Measurements from ENCODE around the gene TANC1.
"Not testable (repeated sequence)": the region's sequence is repeated elsewhere in the genome, so short reads cannot be mapped to it uniquely, and the experiment has no call there.

Gene TANC1

DNA sequence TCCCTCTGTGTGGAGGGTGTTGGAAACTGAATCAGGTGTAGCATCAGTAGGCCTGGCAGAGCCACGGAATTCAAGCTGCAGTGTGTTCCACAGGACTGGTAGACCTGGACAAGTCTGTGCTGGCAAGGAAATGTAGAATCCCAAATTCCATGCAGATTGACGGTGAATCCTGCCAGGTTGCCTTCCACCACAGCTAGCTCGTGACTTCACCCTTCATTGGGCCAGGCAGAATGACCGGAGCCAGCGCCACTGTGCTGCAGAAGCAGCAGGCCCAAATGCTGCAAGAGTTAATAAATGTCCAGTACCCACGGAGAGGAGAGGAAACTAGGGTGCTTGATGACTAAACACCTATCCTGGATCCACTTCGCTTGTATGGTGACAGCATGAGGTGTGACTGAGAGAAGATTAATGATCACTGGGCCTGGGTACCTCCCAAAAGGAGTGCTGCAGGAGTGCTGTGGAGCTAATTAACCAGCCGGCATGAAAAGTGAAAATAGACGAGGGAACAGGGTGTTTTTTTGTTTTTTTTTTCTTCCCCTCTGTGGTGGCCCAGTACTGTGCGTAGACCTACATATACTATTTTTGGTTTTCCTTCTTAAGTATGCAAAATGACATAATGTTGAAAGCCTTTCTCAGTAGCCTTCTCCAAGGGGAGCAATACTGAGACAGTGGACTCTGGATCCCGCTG, 122.2 kb downstream of the TANC1 start:
- Histone ChIP-seq H3K4me1 (ENCODE audit: control insufficient read depth, insufficient read depth, low read length) (peaks cover 3% of the 10 kb centered on the region; the same call in 1 of the 2 replicates), H3K9me3 (ENCODE audit: control insufficient read depth, insufficient read depth, low read depth, low read length) (peaks cover under 1% of the 10 kb centered on the region; the same call in 1 of the 2 replicates), H3K27ac (ENCODE audit: low read depth, low read length) (no peak overlapping the region)

DNA sequence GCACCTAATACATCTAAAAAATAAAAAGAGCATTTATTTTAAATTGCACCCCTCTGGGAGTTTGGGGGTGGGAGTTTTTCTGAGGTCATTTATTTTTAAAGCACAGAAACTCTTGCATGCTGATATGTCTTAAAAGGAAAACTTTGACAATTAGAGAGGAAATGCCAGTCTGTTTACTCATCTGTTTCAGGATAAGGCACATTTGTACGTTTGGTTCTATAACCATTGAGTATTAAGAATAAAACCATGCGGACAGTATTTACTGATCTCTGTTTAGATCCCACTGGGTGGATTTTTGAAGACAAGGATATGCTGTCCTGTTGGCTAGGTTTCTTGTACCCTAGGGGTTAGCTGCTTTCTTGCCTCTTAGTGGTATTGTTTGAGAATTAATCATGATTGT, 122.9 kb downstream of the TANC1 start:
- Histone ChIP-seq H3K27me3 (ENCODE audit: control insufficient read depth, insufficient read depth, low read length) (no peaks in the 10 kb centered on the region), H3K9me3 (ENCODE audit: control insufficient read depth, insufficient read depth, low read depth, low read length) (peaks cover 8% of the 10 kb centered on the region), H3K9ac (ENCODE audit: low read length) (no peak overlapping the region), H3K4me1 (ENCODE audit: control insufficient read depth, insufficient read depth, low read length) (peaks cover 3% of the 10 kb centered on the region; the same call in 1 of the 2 replicates), H3K36me3 (ENCODE audit: control insufficient read depth, insufficient read depth, low read length) (no peaks in the 10 kb centered on the region), H3K27ac (ENCODE audit: low read depth, low read length) (no peak overlapping the region), H3K4me3 (ENCODE audit: low read depth, low read length) (no peak overlapping the region)

More for the DNA sequence above, 122.2 kb downstream of the TANC1 start:
- Histone ChIP-seq H3K4me3 (ENCODE audit: low read depth, low read length) (no peak overlapping the region), H3K9ac (ENCODE audit: low read length) (no peak overlapping the region), H3K27me3 (ENCODE audit: control insufficient read depth, insufficient read depth, low read length) (no peaks in the 10 kb centered on the region), H3K36me3 (ENCODE audit: control insufficient read depth, insufficient read depth, low read length) (no peaks in the 10 kb centered on the region)

- peaks cover 3% of the 10 kb centered on the region; the same call in 1 of the 2 replicates for H3K4me1 ChIP-seq (ENCODE audit: control insufficient read depth, insufficient read depth, low read length)
- H3K27me3 ChIP-seq (ENCODE audit: control insufficient read depth, insufficient read depth, low read length) = no peaks in the 10 kb centered on the region
- no peak overlapping the region for H3K4me3 ChIP-seq (ENCODE audit: low read depth, low read length)
- H3K27ac ChIP-seq (ENCODE audit: low read depth, low read length) = no peak overlapping the region
- H3K36me3 ChIP-seq (ENCODE audit: control insufficient read depth, insufficient read depth, low read length) = no peaks in the 10 kb centered on the region
- H3K9ac ChIP-seq (ENCODE audit: low read length) = no peak overlapping the region
- H3K9me3 ChIP-seq (ENCODE audit: control insufficient read depth, insufficient read depth, low read depth, low read length) = peaks cover 12% of the 10 kb centered on the region
Observed at GRCh38 chr2:159091976-159092375, 123.5 kb downstream of the TANC1 start.

- no peak overlapping the region for H3K27ac ChIP-seq (ENCODE audit: low read depth, low read length)
- H3K27me3 ChIP-seq (ENCODE audit: control insufficient read depth, insufficient read depth, low read length) = no peaks in the 10 kb centered on the region
- peaks cover 3% of the 10 kb centered on the region; the same call in 1 of the 2 replicates for H3K4me1 ChIP-seq (ENCODE audit: control insufficient read depth, insufficient read depth, low read length)
- peaks cover 14% of the 10 kb centered on the region for H3K9me3 ChIP-seq (ENCODE audit: control insufficient read depth, insufficient read depth, low read depth, low read length)
- no peak overlapping the region for H3K9ac ChIP-seq (ENCODE audit: low read length)
- no peak overlapping the region for H3K4me3 ChIP-seq (ENCODE audit: low read depth, low read length)
- 0 out of 2 replicates have a peak, but pooled peaks cover 4% of the 10 kb centered on the region for H3K36me3 ChIP-seq (ENCODE audit: control insufficient read depth, insufficient read depth, low read length)
Observed at GRCh38 chr2:159093497-159093896, 125.1 kb downstream of the TANC1 start.

GRCh38 chr2:159094173-159094737, 125.8 kb downstream of the TANC1 start:
- no peaks in the 10 kb centered on the region for H3K27me3 ChIP-seq (ENCODE audit: control insufficient read depth, insufficient read depth, low read length)
- no peak overlapping the region for H3K4me3 ChIP-seq (ENCODE audit: low read depth, low read length)
- 0 out of 2 replicates have a peak, but pooled peaks cover 4% of the 10 kb centered on the region for H3K36me3 ChIP-seq (ENCODE audit: control insufficient read depth, insufficient read depth, low read length)
- no peak overlapping the region for H3K9ac ChIP-seq (ENCODE audit: low read length)
- no peak overlapping the region for H3K27ac ChIP-seq (ENCODE audit: low read depth, low read length)
- peaks cover 7% of the 10 kb centered on the region; the same call in 1 of the 2 replicates for H3K4me1 ChIP-seq (ENCODE audit: control insufficient read depth, insufficient read depth, low read length)
- peaks cover 14% of the 10 kb centered on the region for H3K9me3 ChIP-seq (ENCODE audit: control insufficient read depth, insufficient read depth, low read depth, low read length)

DNA sequence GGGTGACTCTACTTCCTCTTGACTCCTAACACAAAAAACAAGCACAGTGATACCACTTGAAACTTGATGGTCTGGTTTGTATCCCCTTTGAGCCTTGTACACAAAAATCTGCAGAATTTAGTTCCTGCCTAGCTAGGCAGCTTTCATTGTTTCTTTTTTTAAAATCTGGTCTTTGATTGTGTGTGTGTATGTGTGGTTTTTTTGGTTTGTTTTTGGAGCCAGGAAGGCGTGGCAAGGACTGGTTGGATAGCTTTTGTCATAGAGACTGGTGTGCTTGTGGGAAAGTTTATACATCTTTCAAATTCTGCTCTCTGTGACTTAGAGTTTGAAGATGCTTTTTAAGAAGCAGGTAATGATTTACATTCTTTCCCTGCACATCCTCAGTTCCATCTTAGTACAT, 127.4 kb downstream of the TANC1 start:
- Histone ChIP-seq H3K27ac (ENCODE audit: low read depth, low read length) (no peak overlapping the region), H3K27me3 (ENCODE audit: control insufficient read depth, insufficient read depth, low read length) (no peaks in the 10 kb centered on the region), H3K4me1 (ENCODE audit: control insufficient read depth, insufficient read depth, low read length) (peaks cover 12% of the 10 kb centered on the region; the same call in 1 of the 2 replicates), H3K9ac (ENCODE audit: low read length) (no peak overlapping the region), H3K9me3 (ENCODE audit: control insufficient read depth, insufficient read depth, low read depth, low read length) (peaks cover 14% of the 10 kb centered on the region), H3K36me3 (ENCODE audit: control insufficient read depth, insufficient read depth, low read length) (0 out of 2 replicates have a peak, but pooled peaks cover 4% of the 10 kb centered on the region), H3K4me3 (ENCODE audit: low read depth, low read length) (no peak overlapping the region)

GRCh38 chr2:159096302-159096855, 127.9 kb downstream of the TANC1 start:
- H3K27ac ChIP-seq (ENCODE audit: low read depth, low read length); H3K4me3 ChIP-seq (ENCODE audit: low read depth, low read length); H3K27me3 ChIP-seq (ENCODE audit: control insufficient read depth, insufficient read depth, low read length); H3K9ac ChIP-seq (ENCODE audit: low read length); H3K36me3 ChIP-seq (ENCODE audit: control insufficient read depth, insufficient read depth, low read length): not testable (repeated sequence)
- Histone ChIP-seq H3K4me1 (ENCODE audit: control insufficient read depth, insufficient read depth, low read length) (peaks cover 12% of the 10 kb centered on the region; the same call in 1 of the 2 replicates), H3K9me3 (ENCODE audit: control insufficient read depth, insufficient read depth, low read depth, low read length) (peaks cover 14% of the 10 kb centered on the region)

GRCh38 chr2:159096901-159097300, 128.5 kb downstream of the TANC1 start:
- H3K4me1 ChIP-seq (ENCODE audit: control insufficient read depth, insufficient read depth, low read length) = peaks cover 12% of the 10 kb centered on the region; the same call in 1 of the 2 replicates
- H3K27ac ChIP-seq (ENCODE audit: low read depth, low read length) = no peak overlapping the region
- H3K27me3 ChIP-seq (ENCODE audit: control insufficient read depth, insufficient read depth, low read length) = no peaks in the 10 kb centered on the region
- peaks cover 14% of the 10 kb centered on the region for H3K9me3 ChIP-seq (ENCODE audit: control insufficient read depth, insufficient read depth, low read depth, low read length)
- no peak overlapping the region for H3K4me3 ChIP-seq (ENCODE audit: low read depth, low read length)
- no peak overlapping the region for H3K9ac ChIP-seq (ENCODE audit: low read length)
- H3K36me3 ChIP-seq (ENCODE audit: control insufficient read depth, insufficient read depth, low read length) = 0 out of 2 replicates have a peak, but pooled peaks cover 4% of the 10 kb centered on the region

DNA sequence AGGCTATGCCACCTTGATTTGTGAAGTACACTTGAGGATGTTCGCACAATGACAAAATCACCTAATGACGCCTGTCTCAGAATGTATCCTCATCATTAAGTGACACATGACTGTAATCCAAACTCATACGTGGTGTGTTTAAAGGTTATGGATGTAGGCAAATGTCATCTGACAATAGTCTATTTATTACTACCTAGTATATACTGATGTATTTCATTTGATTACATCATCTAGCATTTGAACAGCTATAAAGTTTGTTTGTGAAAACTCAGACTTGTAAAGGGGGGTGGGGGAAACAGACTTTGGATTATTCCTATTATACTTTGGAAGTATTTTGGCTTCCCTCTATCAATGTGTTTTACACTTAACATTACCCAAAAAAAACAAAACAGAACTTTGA, 129.9 kb downstream of the TANC1 start:
- no peak overlapping the region for H3K4me3 ChIP-seq (ENCODE audit: low read depth, low read length)
- H3K9ac ChIP-seq (ENCODE audit: low read length) = no peak overlapping the region
- 0 out of 2 replicates have a peak, but pooled peaks cover 4% of the 10 kb centered on the region for H3K36me3 ChIP-seq (ENCODE audit: control insufficient read depth, insufficient read depth, low read length)
- no peak overlapping the region for H3K27ac ChIP-seq (ENCODE audit: low read depth, low read length)
- H3K9me3 ChIP-seq (ENCODE audit: control insufficient read depth, insufficient read depth, low read depth, low read length) = peaks cover 14% of the 10 kb centered on the region
- H3K4me1 ChIP-seq (ENCODE audit: control insufficient read depth, insufficient read depth, low read length) = peaks cover 10% of the 10 kb centered on the region; the same call in 1 of the 2 replicates
- H3K27me3 ChIP-seq (ENCODE audit: control insufficient read depth, insufficient read depth, low read length) = no peaks in the 10 kb centered on the region

- Histone ChIP-seq H3K27ac (ENCODE audit: low read depth, low read length) (no peak overlapping the region), H3K27me3 (ENCODE audit: control insufficient read depth, insufficient read depth, low read length) (no peaks in the 10 kb centered on the region), H3K36me3 (ENCODE audit: control insufficient read depth, insufficient read depth, low read length) (0 out of 2 replicates have a peak, but pooled peaks cover 4% of the 10 kb centered on the region), H3K4me1 (ENCODE audit: control insufficient read depth, insufficient read depth, low read length) (peaks cover 8% of the 10 kb centered on the region; the same call in 1 of the 2 replicates), H3K4me3 (ENCODE audit: low read depth, low read length) (no peak overlapping the region), H3K9ac (ENCODE audit: low read length) (no peak overlapping the region), H3K9me3 (ENCODE audit: control insufficient read depth, insufficient read depth, low read depth, low read length) (peaks cover 14% of the 10 kb centered on the region)
Observed at GRCh38 chr2:159098921-159099411, 130.5 kb downstream of the TANC1 start.

Data from HUES6 (cell line).